Activated naive CD8-positive, alpha-beta T cell (primary cell): ENCODE data around the gene ACYP1.
A peak's percentile ranks its signal among the peaks of the same experiment; 100 is the strongest.

Source experiments
- H3K27ac Mint-ChIP-seq: one replicate; pipeline ENCODE4 v1.8.0; 2021; ENCODE audit warnings: mixed read lengths
- H3K27me3 Mint-ChIP-seq: one replicate; pipeline ENCODE4 v1.8.0; 2021; ENCODE audit warnings: mixed read lengths
- H3K36me3 Mint-ChIP-seq: one replicate; pipeline ENCODE4 v1.8.0; 2021; ENCODE audit warnings: mixed read lengths
- H3K4me1 Mint-ChIP-seq: one replicate; pipeline ENCODE4 v1.8.0; 2021; ENCODE audit warnings: low read depth, mixed read lengths
- H3K4me3 Mint-ChIP-seq: one replicate; pipeline ENCODE4 v1.8.0; 2021; ENCODE audit warnings: mild to moderate bottlenecking, mixed read lengths
- H3K9me3 Mint-ChIP-seq: one replicate; pipeline ENCODE4 v1.8.0; 2021; ENCODE audit warnings: low read depth, mixed read lengths

Gene ACYP1

GRCh38 chr14:75003250-75004027, 60.4 kb downstream of the ACYP1 start:
- H3K4me1 Mint-ChIP-seq, result peaks cover 47% of the 10 kb centered on the region
- peak overlapping the region; percentile 93 for H3K27ac Mint-ChIP-seq
- H3K27me3 Mint-ChIP-seq, result no peaks in the 10 kb centered on the region
- H3K9me3 Mint-ChIP-seq, result no peaks in the 10 kb centered on the region
- peaks cover 15% of the 10 kb centered on the region for H3K36me3 Mint-ChIP-seq
- peak overlapping the region; percentile 98 for H3K4me3 Mint-ChIP-seq
